LoVo (cell line): ENCODE measurements around the gene EIF3CL.
"Not testable (repeated sequence)": the region's sequence is repeated elsewhere in the genome, so short reads cannot be mapped to it uniquely, and the experiment has no call there.

Source experiments
- DNase-seq: peaks from one replicate; pipeline ENCODE4 v3.0.0-alpha.2; 2016; ENCODE audit warnings: low spot score

EIF3CL gene, protein sequence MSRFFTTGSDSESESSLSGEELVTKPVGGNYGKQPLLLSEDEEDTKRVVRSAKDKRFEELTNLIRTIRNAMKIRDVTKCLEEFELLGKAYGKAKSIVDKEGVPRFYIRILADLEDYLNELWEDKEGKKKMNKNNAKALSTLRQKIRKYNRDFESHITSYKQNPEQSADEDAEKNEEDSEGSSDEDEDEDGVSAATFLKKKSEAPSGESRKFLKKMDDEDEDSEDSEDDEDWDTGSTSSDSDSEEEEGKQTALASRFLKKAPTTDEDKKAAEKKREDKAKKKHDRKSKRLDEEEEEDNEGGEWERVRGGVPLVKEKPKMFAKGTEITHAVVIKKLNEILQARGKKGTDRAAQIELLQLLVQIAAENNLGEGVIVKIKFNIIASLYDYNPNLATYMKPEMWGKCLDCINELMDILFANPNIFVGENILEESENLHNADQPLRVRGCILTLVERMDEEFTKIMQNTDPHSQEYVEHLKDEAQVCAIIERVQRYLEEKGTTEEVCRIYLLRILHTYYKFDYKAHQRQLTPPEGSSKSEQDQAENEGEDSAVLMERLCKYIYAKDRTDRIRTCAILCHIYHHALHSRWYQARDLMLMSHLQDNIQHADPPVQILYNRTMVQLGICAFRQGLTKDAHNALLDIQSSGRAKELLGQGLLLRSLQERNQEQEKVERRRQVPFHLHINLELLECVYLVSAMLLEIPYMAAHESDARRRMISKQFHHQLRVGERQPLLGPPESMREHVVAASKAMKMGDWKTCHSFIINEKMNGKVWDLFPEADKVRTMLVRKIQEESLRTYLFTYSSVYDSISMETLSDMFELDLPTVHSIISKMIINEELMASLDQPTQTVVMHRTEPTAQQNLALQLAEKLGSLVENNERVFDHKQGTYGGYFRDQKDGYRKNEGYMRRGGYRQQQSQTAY

DNA sequence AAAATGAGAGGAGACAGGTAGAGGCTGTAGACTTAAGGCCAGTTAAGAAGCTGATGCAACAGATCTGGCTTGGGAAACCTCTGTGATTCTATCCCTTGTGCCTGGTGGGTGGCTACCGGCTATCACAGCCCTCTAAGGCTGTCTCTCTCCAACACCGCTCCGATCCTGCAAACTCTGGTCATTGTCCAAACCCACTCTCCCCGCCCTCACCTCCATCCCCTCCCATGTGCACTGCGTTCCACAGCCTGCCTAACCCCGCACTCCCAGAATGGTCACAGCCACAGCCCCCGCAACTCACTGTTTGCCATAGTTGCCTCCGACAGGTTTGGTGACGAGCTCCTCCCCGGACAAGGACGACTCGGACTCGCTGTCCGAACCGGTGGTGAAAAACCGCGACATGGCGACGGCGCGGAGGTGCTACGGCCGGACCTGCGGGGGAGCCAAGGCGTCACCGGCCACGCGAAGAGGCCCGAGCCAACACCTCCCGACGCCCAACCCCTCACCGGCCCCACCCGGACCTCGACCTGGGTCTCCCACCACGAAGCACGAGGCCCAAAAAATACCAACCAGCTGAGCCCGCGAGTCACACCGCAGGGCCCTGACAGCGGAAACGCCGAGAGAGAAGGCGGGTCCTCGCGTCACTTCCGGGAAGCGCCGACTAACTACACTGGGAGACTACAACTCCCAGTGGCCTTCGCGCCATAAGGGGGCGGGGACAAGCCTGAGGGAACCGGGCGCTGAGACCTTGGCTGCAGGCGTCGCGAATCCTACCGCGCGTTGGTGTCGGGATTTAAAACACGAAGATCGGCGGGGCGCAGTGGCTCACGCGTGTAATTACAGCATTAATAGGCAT, at the start of gene EIF3CL:
Gene EIF3CL (minus strand): TSS at position 622 of the 853 bp plus-strand sequence. CDS start 223 bp downstream, at position 399.
- DNase-seq = not testable (repeated sequence)

DNA sequence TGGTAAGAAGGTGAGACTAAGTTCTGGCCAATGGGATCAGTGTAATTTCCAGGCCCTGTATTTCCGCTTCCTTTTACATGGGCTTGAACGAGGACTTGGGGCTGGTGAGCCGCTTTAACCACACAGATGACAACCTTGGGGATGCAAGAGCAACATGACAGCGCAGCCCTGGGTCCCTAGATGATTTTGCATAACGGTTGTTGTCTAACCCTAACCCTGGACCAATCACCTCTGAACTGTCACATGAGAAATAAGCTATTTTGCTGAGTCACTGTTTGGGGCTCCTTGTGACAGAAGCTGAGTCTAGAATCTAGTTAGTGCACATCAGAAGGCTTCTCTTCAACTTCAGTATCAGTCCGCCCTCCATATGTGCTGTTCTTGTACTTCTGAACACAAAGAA, 43.4 kb upstream of the EIF3CL start:
- not testable (repeated sequence) for DNase-seq

DNA sequence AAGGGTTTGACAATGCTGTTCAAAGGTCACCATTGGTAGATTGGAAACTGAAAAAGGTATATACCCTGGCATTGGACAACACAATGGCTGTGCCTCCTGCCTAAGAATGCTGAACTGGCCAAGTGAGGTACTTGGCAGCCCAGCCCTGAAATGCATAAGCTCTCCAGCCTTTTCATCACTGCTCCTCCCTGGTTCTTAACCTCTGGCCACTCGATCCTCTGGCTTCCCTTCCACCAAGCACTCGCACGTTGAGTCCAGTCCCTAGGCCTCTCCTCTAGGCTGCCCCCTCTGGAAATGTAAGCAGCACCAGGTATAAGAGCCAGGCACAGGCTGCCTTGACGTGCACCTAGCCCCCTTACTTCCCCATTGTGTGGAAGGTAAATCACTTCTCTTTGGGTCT, 42.7 kb upstream of the EIF3CL start:
- DNase-seq = not testable (repeated sequence)

DNA sequence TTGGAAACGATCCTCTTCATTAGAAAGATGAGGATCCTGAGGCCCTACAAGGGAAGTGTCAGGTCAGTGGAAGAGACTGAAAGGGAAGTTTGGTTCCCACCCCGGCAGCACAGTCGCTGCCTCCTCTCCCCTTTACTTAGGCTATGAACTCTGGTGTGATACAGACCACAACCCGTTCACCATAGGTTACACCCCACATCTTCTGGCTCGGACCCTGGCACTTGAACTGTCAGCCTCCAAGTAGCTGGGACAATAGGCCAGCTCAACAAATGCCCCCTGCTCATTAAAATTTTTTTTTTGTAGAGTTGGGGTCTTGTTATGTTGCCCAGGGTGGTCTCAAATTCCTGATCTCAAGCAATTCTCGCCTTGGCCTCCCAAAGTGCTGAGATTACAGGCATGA, 40.3 kb upstream of the EIF3CL start:
- DNase-seq = not testable (repeated sequence)

DNA sequence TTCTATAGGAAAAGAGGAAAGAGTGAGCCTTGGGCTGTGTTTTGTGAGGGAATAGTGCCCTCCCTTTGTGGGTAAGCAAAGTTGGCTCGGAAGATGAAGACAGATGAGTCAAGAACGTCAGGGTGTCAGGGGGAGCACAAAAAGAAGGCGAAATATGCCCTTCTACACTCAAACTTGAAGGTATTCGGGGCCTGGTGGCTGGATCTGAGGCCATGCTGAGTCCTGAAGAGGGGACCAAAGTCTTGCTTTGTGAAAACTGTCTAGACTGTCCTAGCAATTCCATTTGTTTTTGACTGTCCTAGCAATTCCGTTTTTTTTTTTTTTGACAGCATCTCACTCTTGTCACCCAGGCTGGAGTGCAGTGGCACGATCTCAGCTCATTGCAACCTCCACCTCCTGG, 35.3 kb upstream of the EIF3CL start:
- not testable (repeated sequence) for DNase-seq

DNA sequence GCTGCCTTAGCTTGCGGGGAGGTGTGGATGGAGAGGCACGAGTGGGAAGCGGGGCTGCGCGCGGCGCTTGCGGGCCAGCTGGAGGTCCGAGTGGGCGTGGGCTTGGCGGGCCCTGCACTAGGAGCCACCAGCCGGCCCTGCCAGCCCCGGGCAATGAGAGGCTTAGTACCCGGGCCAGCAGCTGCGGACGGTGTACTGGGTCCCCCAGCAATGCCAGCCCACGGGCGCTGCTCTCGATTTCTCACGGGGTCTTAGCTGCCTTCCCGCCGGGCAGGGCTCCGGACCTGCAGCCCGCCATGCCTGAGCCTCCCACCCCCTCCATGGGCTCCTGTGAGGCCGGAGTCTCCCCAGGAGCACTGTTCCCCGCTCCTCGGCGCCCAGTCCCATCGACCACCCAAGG, 31.7 kb upstream of the EIF3CL start:
- not testable (repeated sequence) for DNase-seq

DNA sequence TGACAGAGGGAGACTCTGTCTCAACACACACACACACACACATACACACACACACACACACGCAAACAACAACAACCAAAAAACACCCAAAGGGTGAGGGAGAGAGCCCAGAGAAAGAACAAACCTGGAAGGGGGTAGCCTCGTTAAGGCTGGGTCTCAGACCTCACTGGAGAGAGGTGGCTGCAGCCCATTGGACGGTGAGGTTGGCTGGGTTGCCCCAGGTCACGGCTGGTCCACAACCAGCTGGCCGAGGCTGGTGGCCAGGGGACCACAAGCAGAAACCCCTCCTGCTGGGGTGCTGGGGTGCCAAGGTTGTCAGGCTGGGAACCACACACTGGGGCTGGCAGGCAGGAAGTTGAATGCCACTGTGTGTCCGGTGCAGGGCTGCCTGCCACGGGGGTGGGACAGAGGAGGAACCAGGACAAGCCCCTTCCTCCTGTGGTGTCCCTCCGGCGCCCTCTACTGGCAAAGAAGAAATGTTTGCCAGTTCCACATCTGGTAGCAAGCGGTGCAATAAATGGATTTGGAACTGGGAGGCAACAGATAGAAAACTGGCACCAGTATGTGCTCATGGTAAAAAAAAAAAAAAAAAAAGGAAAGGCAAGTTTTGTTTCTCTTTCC, 22.5 kb upstream of the EIF3CL start:
- not testable (repeated sequence) for DNase-seq

DNA sequence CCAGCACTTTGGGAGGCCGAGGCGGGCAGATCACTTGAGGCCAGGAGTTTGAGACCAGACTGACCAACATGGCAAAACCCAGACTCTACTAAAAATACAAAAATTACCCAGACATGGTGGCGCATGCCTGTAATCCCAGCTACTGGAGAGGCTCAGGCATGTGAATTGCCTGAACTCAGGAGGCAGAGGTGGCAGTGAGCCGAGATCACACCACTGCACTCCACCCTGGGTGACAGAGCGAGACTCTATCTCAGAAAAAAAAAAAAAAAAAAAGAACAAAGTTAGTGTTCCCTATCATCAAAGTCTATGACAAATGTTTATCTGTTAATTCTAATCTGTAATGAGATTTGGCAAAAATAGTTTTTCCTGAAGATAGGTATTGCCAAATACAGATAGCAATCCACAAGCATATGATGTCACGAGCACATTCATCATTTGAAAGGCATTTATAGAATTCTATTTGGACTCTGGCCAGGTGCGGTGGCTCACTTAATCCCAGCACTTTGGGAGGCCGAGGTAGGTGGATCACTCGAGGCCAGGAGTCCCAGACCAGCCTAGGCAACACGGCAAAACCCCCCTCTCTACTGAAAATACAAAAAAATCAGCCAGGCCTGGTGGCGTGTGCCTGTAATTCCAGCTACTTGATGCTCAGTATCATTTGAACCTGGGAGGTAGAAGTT, 17.6 kb upstream of the EIF3CL start:
- not testable (repeated sequence) for DNase-seq

DNA sequence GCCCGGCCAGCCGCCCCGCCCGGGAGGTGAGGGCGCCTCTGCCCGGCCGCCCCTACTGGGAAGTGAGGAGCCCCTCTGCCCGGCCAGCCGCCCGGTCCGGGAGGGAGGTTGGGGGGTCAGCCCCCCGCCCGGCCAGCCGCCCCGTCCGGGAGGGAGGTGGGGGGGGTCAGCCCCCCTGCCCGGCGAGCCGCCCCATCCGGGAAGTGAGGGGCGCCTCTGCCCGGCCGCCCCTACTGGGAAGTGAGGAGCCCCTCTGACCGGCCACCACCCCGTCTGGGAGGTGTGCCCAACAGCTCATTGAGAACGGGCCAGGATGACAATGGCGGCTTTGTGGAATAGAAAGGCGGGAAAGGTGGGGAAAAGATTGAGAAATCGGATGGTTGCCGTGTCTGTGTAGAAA, 13.4 kb upstream of the EIF3CL start:
- DNase-seq = not testable (repeated sequence)

DNA sequence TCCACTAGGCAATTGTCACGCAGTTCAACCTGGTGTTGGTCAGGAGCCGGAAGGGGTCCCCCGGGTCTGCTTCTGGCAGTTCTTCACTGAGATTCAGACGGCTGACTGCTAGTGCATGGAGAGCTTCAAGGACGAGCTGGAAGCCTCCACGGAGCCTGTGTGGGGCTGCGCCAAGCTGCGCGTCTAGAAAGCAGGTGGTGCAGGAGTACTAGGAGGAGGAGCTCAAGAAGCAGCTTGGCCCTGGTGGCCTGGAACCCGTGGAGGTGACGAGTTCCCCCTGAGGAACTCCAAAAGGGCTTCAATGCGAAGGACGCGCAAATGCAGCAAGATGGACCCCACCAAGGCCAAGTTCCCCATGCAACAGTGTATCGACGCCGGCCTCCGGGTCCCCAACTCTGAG, 10.9 kb upstream of the EIF3CL start:
- DNase-seq = not testable (repeated sequence)

DNA sequence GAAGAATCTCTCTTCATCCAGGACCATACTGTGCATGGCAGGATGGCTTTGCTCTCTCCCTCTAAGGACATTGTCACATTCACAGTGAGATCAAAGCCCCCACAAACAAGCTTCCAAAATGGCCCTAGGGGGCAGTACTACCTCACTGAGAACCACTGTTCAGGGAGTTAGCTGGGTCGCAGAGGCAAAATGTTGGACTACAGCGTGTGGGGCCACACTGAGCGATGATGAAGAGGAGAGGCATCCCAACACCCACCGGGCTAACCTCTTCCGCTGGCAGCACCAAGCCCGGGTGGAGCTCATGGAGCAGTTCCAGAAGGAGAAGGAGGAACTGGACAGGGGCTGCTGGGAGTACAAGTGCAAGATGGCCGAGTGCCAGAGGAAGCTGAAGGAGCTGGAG, 9.9 kb upstream of the EIF3CL start:
- DNase-seq = not testable (repeated sequence)

DNA sequence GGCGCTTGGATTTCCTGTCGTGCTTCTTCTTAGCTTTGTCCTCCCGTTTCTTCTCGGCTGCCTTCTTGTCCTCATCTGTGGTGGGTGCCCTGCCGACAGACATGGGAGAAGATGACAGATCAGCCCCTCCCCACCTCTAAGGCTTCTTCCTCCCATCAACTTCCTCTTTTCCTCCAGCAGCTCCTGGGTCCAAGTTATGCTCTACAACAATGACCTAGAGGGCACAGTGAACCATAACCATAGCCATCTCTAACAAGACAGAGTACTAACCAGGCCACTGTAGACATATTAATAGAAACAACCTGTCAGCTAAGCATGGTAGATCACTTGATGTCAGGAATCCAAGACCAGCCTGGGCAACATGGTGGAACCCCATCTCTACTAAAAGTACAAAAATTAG, 11.6 kb downstream of the EIF3CL start:
- not testable (repeated sequence) for DNase-seq

DNA sequence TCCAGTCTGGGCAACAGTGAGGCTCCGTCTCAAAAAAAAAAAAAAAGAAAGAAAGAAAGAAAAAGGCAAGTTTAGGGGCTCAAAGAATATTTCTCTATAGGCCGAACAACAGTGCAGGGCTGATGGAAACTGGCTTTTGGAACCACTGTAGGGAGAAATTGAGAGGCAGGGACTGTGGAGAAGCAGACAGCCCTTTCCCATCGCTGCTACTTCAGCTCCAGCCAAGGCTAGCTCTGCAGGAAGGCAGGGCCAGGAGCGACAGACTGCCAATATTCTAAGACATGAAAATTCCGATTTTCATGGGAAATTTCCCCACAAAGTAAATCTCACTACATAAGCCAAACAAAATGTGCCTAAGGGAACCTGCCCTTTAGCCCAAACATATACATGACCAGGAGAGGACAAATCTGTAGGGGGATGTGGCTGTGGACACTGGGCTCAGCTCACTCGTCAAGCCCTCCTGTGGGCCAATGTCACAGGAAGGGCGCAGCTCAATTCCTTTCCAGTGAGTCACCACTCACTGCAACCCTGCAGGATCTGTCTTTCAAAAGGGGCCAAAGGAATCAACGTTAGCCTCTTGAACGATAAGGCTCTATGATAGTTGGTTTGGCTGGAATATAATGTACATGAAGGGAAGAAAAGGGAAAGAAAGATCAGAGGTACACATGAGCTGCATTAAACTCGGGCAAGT, 21.3 kb downstream of the EIF3CL start:
- not testable (repeated sequence) for DNase-seq

DNA sequence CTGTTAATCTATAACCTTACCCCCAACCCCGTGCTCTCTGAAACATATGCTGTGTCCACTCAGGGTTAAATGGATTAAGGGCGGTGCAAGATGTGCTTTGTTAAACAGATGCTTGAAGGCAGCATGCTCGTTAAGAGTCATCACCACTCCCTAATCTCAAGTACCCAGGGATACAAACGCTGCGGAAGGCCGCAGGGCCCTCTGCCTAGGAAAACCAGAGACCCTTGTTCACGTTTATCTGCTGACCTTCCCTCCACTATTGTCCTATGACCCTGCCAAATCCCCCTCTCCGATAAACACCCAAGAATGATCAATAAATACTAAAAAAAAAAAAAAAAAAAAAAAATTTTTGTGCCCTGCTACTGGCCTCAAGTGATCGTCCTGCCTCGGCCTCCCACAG, 25.8 kb downstream of the EIF3CL start:
- DNase-seq = not testable (repeated sequence)

DNA sequence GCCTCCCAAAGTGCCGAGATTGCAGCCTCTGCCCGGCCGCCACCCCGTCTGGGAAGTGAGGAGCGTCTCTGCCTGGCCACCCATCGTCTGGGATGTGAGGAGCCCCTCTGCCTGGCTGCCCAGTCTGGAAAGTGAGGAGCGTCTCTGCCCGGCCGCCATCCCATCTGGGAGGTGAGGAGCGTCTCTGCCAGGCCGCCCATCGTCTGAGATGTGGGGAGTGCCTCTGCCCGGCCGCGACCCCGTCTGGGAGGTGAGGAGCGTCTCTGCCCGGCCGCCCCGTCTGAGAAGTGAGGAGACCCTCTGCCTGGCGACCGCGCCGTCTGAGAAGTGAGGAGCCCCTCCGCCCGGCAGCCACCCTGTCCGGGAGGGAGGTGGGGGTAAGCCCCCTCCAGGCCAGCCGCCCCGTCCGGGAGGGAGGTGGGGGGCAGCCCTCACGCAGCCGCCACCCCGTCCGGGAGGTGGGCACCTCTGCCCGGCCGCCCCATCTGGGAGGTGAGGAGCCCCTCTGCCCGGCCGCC, 26.5 kb downstream of the EIF3CL start:
- DNase-seq = not testable (repeated sequence)

DNA sequence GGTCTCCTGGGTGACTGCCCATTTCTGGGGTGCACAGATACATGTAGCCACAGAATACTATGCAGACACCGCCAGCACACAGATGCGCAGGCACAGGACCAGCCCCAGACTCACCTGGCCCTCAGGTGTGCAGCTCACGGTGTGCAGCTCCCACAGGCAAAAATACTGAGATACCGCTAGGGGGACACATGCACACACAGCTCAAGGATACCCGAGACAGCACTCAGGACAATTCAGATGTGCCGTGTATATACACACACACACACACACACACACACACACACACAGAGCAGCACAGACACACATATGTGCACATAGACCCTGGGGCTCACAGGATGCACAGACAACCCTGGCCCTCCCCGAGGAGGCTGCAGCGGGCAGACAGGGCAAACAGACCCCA, 28.5 kb downstream of the EIF3CL start:
- not testable (repeated sequence) for DNase-seq

DNA sequence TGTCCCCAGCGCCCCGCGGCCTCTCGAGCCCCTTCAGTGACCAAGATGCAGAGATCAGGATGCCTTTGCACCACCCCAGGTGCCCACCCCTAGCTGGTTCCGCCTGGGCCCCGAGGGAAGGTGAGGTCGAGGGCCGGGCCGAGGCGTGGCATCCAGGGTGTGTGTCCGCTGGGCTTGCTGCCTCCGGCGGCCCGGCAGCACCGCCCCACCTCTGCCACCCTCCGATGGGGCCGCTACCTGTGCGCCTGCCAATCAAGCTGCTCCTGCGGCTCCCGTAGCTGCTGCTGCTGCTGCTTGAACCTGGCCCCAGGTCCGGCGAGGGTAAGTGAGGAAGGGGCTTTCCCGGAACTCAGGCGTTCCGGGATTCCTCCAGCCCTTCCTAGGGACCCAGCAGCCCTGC, 29.4 kb downstream of the EIF3CL start:
- DNase-seq = not testable (repeated sequence)

DNA sequence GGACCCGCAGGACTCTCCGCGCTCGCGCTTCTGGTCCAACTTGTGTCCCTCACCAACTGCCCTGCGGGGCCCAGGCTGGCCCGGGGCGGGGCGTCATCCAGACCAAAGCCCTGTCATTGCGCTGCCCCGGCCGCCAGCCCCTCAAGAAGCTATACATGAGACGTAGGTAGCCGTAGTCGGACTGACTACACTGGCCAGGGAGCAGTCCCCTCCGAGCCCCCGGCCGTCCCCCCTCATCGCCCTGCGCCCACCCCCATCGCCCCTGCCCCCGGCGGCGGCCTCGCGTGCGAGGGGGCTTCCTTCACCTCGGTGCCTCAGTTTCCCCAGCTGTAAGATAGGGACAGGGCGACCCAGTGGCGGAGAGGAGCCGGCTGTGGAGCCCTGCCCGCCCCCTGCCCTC, 35.7 kb downstream of the EIF3CL start:
- not testable (repeated sequence) for DNase-seq

DNA sequence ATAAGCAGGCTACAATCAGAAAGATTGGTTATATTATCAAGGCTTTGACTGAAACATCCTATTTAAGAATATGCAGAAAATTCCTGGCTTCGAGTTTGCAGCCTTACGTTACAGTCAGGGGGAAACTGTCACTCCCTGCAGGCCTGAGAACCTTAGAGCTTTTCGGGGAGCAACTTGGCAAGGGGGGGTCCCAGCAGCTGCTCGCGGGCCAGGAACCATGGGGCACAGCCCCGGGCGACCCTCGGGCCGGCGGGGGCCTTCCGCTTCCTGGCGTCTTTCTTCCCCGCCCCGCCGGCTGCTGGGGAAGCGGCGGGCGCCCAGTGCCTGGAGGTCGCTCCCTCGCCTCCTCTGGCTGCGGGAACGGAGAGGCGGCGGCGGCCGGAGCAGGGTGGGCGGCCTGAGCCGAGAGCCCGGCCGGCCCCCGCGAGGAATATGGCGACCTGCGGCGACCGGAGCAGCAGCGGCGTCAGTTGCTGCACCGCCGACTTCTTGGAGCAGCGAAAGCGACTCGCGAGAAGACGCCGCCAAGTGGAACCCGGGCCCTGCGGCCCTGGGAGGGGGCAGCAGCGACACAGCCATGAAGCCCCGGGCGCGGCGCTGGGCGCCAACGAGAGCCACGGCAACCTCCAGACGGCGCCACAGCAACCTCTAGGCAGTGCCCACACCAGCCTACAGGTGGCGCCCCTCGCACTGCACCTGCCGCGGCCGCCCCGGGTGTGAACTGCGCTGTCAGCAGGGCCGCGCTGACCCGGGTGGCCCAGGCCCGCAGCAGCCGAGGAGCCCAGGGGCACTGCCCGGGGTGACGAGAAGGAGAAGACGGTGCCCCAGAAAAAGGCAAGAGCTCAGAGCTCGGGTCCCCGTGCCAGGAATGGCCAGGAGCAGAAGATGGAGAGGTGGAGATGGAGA, 39.1 kb downstream of the EIF3CL start:
- DNase-seq = not testable (repeated sequence)
